HG03108 (cell line): ENCODE results near the gene MACROH2A2.
"Not testable (repeated sequence)": the region's sequence is repeated elsewhere in the genome, so short reads cannot be mapped to it uniquely, and the experiment has no call there.

Source experiments
- ATAC-seq: cut with Tn5 transposase; IDR thresholded peaks from one replicate; pipeline ENCODE4 v1.9.1; 2021; ENCODE audit warnings: moderate library complexity; ENCODE audit not compliant: unreplicated experiment

The MACROH2A2 gene

DNA sequence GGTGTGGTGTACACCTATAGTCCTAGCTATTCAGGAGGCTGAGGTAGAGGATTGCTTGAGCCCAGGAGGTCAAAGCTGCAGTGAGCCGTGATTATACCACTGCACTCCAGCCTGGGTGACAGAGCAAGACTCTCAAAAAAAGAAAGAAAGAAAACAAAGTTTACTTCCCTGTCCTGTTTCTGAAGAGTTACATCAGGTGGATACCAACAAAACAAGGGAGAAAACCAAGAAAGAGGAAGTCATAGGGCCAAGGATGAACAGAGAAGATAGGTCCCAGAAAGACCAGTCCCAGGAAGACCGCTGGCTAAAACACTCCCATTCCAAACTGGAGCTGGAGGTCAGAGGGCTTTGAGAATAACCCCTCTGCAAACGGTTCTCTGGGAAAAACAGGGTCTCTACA, 13.5 kb downstream of the MACROH2A2 start:
- ATAC-seq, result no peak

DNA sequence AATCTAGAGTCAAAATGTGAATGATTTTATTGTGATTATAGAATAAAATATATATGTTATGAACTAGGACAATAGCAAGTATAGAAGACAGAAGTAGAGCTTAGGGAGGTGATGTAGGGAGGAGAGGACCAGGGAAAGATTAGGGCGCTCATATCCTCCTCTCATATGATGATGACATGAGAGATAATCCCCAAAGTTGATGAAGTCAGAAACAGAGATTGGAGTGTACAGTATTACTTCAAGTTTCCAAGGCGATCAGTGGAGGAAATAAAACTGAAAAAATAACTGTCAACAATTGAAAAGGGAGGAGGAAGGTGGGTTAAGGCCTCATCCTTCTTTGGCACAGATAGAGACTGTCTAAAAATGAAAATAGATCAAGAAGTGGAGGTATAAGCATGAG, 14.9 kb downstream of the MACROH2A2 start:
- no peak for ATAC-seq

- no peak for ATAC-seq
Observed at GRCh38 chr10:70068925-70069324, 16.3 kb downstream of the MACROH2A2 start.

- no peak for ATAC-seq
Observed at GRCh38 chr10:70069346-70069745, 16.7 kb downstream of the MACROH2A2 start.

GRCh38 chr10:70070834-70071233, 18.2 kb downstream of the MACROH2A2 start:
- no peak for ATAC-seq

- ATAC-seq, result no peak
Observed at GRCh38 chr10:70074165-70074564, 21.5 kb downstream of the MACROH2A2 start.

- ATAC-seq, result no peak
Observed at GRCh38 chr10:70074971-70075370, 22.3 kb downstream of the MACROH2A2 start.

DNA sequence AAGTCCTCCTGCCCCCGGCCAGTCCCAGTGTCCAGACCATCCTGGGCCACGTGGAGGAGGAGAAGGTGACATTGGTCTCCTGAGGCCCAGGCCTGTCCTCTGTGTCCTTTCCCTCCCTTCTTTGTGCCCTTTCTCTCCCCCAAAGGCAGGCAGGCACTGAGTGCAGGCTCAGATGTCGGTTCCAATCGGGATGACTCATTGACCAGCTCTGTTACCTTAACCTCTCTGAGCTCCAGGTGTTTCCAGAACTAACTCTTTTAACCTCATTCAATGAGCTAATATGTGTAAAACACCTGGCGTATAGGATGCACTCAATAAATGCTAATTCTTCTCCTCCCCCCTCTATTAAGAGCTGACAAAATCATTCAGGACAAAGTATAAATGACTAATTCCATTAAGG, 25.7 kb downstream of the MACROH2A2 start:
- no peak for ATAC-seq

GRCh38 chr10:70078937-70079336, 26.3 kb downstream of the MACROH2A2 start:
- no peak for ATAC-seq

DNA sequence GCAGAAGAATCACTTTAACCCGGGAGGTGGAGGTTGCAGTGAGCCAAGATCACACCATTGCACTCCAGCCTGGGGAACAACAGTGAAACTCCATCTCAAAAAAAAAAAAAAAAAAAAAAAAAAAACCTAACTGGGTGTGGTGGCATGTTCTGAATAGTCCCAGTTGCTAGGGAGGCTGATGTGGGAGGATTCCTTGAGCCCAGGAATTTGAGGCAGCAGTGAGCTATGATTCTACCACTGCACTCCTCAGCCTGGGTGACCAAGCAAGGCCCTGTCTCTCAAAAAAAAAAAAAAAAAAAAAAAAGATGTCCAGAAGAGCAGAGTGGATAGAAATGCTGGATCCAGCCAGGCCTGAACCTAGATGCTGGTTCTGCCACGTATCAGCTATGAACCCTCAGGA, 28.1 kb downstream of the MACROH2A2 start:
- not testable (repeated sequence) for ATAC-seq

GRCh38 chr10:70084189-70084588, 31.5 kb downstream of the MACROH2A2 start:
- no peak for ATAC-seq

DNA sequence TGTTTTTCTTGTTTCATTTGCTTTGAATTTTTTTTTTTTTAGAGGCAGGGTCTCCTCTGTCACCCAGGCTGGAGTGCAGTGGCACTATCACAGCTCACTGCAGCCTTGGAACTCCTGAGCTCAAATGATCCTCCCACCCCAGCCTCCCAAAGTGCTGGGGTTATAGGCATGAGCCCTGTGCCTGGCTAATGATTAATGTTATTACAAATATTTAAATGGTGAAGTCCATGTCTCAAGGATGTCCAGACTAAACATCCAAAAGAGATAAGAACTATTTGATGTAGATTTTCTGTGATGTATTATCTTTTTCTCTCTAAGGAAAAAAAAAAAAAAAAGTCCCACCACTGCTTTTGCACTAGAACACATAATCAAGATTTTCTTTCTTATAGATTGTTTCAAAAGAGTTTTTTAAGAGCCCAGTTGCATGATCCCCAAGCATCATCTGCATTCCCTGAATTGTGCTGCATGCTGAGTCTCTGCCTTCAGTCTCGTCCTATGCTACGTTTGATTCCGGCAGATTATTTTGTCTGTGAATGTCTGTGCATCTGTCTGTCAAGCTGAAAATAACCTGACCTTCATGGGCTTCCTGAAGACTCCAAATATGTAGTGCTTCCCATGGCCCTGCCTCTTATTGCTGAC, 33.4 kb downstream of the MACROH2A2 start:
- ATAC-seq, result no peak

- no peak for ATAC-seq
Observed at GRCh38 chr10:70087616-70088307, 35.1 kb downstream of the MACROH2A2 start.

GRCh38 chr10:70088308-70088698, 35.7 kb downstream of the MACROH2A2 start:
- ATAC-seq, result no peak

- ATAC-seq, result no peak
Observed at GRCh38 chr10:70090013-70090412, 37.4 kb downstream of the MACROH2A2 start.

- no peak for ATAC-seq
Observed at GRCh38 chr10:70090951-70091350, 38.3 kb downstream of the MACROH2A2 start.

DNA sequence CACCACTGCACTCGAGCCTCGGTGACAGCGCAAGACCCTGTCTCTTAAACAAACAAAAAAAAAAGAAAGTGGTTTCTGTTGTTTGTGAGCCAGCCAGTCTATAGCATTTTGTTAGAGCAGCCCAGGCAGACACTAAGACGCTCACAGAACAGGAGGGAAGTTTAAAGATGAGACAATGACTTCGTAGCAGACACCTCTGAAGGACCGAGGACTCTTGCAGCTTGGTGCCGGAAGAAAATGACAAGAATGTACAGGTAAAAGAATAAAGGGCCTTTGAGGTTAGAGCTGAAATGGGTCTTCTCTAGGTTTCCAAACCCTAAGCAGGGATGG, 39.7 kb downstream of the MACROH2A2 start:
- no peak for ATAC-seq

- no peak for ATAC-seq
Observed at GRCh38 chr10:70093335-70093944, 40.8 kb downstream of the MACROH2A2 start.

- no peak for ATAC-seq
Observed at GRCh38 chr10:70094250-70094649, 41.6 kb downstream of the MACROH2A2 start.

- no peak for ATAC-seq
Observed at GRCh38 chr10:70096016-70096704, 43.5 kb downstream of the MACROH2A2 start.

- no peak for ATAC-seq
Observed at GRCh38 chr10:70096705-70097420, 44.2 kb downstream of the MACROH2A2 start.
